HT-29 (cell line): ENCODE measurements around the gene AOPEP. TPM values are rescaled to one million over a fixed set of nuclear protein-coding genes. Genes with fewer than 3 reads are reported as not detected.

Experiments
- DNase-seq: peaks from one replicate; pipeline ENCODE4 v3.0.0-alpha.2; 2015; ENCODE audit warnings: low spot score
- total RNA-seq: library from RNA; depleted of rRNA; stranded (reverse); fragments of >200 nt; shearing (Covaris generic); gene quantifications from 2 replicates; pipeline ENCODE4 v1.2.3, GENCODE V29; 2014

AOPEP gene
- total RNA-seq, 1 experiment from 2014 or later = 19.9 TPM

GRCh38 chr9:95109456-95109855, 383.0 kb downstream of the AOPEP start:
- no peak for DNase-seq

GRCh38 chr9:95110921-95111525, 384.5 kb downstream of the AOPEP start:
- DNase-seq = no peak

GRCh38 chr9:95111716-95112115, 385.2 kb downstream of the AOPEP start:
- no peak for DNase-seq

DNA sequence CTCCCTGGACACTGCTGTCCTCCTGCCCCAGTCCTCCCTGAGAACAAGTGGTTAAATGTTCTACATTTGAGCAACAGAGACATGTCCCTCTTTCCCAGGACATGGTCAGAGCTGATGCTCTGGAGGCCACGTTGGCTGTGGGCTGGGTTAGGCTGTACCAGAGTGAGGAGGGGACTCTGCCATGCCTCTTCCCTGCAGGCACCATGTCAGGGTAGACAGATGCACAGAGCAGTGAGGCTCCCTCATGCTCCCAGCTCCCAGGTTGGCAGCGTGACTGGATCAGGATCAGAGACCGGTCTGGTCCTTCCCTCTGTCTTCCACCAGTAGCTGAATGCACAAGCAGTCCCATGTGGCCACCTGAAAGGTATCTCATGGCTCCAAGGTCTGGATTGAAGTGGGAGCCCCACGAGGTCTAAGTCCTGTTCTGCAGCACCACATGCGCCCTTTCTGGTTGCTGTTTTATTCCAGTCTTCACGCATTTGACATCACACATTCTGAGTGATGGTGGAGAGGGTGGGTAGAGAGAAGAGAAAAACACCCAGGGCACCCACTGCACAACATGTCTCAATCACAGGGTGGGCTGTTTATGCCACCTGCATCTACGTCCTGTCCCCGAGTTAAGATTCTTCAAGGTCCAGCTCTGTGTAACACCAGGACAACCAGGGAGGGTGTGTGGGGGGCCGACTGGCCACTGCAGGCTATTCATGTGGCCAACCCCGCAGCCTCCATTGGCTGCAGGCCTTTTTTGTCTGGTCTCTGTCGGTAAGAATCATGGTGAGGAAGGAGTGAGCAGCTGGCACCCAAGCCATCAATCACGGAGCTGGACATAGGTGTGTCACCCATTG, 386.2 kb downstream of the AOPEP start:
- no peak for DNase-seq

DNA sequence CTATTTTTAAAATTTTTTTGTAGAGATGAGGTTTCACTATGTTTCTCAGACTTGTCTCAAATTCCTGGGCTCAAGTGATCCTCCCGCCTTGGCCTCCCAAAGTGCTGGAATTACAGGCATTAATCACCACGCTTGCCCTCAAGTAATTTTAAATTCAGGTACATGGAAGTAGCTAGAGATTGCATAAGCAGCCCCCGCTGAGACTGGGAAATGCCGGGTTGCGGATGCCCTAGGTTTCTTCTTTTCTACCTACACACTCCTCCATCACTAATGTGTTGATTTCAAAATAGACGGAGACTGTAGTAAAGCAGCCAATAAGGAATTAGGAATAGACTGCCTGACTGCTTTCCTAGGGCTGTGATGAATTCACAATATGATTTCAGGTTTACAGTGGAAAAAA, 388.6 kb downstream of the AOPEP start:
- no peak for DNase-seq

DNA sequence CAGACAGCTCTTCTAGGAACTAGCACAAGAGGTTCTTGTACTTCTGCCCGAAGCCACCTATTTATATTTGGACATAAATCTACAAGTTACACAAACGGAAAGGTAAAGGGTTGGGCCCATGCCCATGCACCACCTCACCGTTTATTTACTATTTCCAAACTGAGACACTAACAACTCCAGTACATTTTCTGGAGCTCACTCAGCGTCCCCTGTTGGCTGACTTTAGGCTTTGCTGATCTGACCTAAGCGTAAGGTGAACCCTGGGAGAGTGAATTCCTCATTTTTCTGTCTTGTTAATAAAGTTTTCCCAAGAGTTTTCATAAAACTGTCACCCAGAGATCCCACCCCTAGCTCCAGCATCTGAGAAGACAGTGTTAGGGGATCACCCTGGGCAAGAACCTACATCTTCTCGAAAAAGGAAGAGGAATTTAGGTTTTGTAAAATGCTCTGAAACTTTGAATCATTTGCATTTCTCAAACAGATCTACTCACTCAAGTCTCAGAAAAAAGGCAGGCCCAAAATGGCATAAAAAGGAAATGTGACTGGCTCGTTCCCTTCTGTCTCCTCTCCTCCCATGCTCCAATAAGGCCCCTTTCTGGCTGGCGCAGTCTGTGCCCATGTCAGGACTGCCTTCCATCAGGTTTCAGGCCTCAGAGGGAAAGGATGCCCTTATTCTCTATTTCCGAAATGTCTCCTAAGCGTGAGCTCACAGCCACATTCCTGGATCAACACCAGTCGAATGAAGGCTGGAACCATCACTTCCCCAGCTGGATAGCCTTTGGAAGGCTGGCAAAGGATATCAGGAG, 389.7 kb downstream of the AOPEP start:
- DNase-seq = peak; percentile 68

DNA sequence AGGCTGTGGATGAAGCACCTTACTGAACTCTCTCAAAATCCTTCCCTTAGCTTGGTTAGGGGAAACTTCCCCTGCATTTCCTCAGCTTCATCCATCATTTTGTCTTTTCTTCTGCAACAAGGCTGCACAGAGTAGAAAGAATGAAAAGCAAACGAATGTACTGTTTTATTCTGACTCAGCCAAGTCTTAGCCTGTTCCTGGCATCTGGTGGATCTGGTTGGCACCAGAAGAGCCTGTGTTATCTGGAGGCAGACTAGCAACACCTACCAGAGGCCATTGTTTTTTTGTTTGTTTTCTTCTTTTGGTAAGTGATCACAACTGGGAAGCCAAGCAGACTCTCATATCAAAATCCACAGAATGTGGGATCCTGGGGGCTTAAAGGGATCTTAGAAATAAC, 390.3 kb downstream of the AOPEP start:
- no peak for DNase-seq

GRCh38 chr9:95118596-95118995, 392.1 kb downstream of the AOPEP start:
- no peak for DNase-seq

- no peak for DNase-seq
Measured at GRCh38 chr9:95120781-95121370, 394.4 kb downstream of the AOPEP start.

- DNase-seq = no peak
Measured at GRCh38 chr9:95124582-95125367, 398.3 kb downstream of the AOPEP start.

- DNase-seq = no peak
Measured at GRCh38 chr9:95125652-95126051, 399.2 kb downstream of the AOPEP start.

DNA sequence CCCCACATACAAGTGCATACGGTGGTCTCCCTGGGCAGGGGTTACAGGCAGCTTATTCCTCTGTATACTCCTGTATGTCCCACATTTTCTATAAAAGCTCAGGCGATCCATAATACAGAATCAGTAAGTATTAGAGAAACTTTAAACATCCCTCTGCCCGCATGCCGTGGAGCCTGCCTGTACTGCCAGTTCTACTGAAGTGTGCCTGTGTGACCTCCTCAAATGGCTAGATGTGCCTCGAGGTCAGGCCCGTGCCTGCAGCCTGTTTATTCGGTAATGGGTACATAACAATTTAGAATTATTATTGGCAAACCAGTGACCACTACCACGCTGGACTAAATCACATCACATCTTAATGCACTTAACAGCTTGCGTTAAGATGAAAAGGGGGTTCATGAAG, 400.2 kb downstream of the AOPEP start:
- no peak for DNase-seq

GRCh38 chr9:95127249-95128176, 401.0 kb downstream of the AOPEP start:
- peak; percentile 81 for DNase-seq

- DNase-seq = no peak
Measured at GRCh38 chr9:95128177-95128524, 401.7 kb downstream of the AOPEP start.

- DNase-seq = no peak
Measured at GRCh38 chr9:95129476-95130291, 403.2 kb downstream of the AOPEP start.

- DNase-seq = no peak
Measured at GRCh38 chr9:95130484-95130883, 404.0 kb downstream of the AOPEP start.

DNA sequence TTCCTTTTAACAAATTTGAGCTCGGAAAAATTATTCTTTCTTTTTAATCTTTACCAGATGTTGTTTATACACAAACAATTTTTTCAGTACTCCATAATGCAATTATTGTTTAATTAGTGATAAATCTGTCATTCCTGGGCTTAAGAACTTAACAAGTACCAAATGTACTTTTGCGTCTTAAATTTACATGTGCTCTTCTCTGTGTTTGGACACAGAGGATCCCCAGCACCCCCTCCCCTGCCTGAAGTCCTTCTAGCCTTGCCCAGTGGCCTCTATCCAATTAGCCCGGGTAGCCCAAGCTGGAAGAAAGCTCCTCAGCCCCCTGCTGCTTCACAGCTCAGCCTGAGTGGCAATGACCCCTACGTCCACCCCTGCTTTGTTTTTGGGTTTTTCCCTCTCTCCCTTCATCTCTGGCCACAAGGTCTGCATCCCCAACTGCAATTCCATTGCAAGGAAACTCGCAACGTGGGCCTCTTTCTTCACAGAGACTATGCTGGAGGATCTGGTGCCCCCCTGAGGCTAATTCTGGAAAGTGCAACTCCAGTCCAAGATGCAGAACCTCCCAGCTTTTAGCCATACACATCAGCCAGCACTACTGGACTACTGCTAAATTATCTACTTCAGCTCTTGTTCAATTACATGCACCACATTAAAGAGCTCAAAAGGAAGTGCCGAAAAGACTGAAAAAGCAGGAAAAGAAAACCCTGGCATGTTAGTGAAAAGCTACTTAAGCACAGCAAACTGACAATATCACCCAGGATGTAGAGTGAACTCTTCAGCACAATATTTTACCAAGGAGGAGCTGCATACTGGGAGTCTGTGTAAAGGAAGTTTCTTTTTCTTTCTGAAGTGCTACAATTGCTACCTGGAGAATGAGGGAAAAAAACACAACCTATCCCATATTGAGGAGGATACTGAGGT, 404.8 kb downstream of the AOPEP start:
- DNase-seq = peak; percentile 76
